Measurements from ENCODE around the gene ZNF830. TPM values are rescaled to one million over a fixed set of nuclear protein-coding genes. Genes with fewer than 3 reads are reported as not detected.

The ZNF830 gene
- total and polyA plus RNA-seq, 2 of the 13 experiments (the other 11 are each of a cell fraction or from before 2014, with no cell fraction given): 6.1 to 19.0 TPM

DNA sequence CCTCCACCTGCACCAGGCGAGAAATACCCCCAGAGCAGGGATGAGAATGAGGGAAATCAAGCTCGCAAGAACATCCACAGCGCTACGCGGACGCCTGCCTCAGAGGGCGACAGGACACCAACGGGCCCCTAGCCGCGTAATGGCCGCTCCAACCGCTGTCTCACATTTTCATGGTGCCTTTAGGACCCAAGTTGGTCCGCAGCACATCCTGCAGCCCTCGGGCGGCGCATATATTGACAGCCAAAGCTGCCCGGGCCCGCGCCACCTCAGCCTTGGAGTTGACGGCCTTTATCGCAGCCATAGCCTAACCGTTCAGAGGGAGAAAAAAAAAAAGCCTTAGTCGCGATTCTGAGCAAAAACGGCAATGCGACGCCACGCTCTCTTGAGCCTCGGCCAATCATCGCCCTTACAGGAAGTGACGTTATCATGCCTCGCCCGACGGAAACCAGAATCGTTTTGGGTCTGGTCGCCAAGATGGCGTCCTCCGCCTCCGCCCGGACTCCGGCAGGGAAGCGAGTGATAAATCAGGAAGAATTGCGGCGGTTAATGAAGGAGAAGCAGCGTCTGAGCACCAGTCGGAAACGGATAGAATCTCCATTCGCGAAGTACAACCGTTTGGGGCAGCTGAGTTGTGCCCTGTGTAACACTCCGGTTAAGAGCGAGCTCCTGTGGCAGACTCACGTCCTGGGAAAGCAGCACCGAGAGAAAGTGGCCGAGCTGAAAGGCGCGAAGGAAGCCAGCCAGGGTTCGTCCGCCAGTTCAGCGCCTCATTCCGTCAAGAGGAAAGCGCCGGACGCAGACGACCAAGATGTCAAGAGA, at the start of gene ZNF830, which contains the start of gene CCT6B (continued):
- TF ChIP-seq, protein P1, sequence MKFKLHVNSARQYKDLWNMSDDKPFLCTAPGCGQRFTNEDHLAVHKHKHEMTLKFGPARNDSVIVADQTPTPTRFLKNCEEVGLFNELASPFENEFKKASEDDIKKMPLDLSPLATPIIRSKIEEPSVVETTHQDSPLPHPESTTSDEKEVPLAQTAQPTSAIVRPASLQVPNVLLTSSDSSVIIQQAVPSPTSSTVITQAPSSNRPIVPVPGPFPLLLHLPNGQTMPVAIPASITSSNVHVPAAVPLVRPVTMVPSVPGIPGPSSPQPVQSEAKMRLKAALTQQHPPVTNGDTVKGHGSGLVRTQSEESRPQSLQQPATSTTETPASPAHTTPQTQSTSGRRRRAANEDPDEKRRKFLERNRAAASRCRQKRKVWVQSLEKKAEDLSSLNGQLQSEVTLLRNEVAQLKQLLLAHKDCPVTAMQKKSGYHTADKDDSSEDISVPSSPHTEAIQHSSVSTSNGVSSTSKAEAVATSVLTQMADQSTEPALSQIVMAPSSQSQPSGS (CRISPR knock-in tag; IDR thresholded peaks at IDR 0.05): no peak; the same call in 1 of the 2 replicates
- TF ChIP-seq ATF1 (CRISPR knock-in tag; IDR thresholded peaks at IDR 0.05) (peak; percentile 98), CHCHD3 (CRISPR knock-in tag; IDR thresholded peaks at IDR 0.05) (no peak), MEIS1 (CRISPR knock-in tag; IDR thresholded peaks at IDR 0.05; ENCODE audit: borderline replicate concordance) (no peak), STAG1 (CRISPR knock-in tag; IDR thresholded peaks at IDR 0.05) (0 out of 2 replicates have a peak, but pooled peaks have one; percentile 2), ZMAT3 (CRISPR knock-in tag; conservative IDR thresholded peaks at IDR 0.05) (peak; percentile 80; the same call in 1 of the 2 replicates), SNAI1 (CRISPR knock-in tag; IDR thresholded peaks at IDR 0.05; ENCODE audit: borderline replicate concordance) (no peak), THAP11 (CRISPR knock-in tag; IDR thresholded peaks at IDR 0.05) (peak; percentile 91), SMC3 (IDR thresholded peaks at IDR 0.05; ENCODE audit: low read length) (no peak), POGZ (CRISPR knock-in tag; IDR thresholded peaks at IDR 0.05) (peak; percentile 98)
- TF ChIP-seq, protein P2, sequence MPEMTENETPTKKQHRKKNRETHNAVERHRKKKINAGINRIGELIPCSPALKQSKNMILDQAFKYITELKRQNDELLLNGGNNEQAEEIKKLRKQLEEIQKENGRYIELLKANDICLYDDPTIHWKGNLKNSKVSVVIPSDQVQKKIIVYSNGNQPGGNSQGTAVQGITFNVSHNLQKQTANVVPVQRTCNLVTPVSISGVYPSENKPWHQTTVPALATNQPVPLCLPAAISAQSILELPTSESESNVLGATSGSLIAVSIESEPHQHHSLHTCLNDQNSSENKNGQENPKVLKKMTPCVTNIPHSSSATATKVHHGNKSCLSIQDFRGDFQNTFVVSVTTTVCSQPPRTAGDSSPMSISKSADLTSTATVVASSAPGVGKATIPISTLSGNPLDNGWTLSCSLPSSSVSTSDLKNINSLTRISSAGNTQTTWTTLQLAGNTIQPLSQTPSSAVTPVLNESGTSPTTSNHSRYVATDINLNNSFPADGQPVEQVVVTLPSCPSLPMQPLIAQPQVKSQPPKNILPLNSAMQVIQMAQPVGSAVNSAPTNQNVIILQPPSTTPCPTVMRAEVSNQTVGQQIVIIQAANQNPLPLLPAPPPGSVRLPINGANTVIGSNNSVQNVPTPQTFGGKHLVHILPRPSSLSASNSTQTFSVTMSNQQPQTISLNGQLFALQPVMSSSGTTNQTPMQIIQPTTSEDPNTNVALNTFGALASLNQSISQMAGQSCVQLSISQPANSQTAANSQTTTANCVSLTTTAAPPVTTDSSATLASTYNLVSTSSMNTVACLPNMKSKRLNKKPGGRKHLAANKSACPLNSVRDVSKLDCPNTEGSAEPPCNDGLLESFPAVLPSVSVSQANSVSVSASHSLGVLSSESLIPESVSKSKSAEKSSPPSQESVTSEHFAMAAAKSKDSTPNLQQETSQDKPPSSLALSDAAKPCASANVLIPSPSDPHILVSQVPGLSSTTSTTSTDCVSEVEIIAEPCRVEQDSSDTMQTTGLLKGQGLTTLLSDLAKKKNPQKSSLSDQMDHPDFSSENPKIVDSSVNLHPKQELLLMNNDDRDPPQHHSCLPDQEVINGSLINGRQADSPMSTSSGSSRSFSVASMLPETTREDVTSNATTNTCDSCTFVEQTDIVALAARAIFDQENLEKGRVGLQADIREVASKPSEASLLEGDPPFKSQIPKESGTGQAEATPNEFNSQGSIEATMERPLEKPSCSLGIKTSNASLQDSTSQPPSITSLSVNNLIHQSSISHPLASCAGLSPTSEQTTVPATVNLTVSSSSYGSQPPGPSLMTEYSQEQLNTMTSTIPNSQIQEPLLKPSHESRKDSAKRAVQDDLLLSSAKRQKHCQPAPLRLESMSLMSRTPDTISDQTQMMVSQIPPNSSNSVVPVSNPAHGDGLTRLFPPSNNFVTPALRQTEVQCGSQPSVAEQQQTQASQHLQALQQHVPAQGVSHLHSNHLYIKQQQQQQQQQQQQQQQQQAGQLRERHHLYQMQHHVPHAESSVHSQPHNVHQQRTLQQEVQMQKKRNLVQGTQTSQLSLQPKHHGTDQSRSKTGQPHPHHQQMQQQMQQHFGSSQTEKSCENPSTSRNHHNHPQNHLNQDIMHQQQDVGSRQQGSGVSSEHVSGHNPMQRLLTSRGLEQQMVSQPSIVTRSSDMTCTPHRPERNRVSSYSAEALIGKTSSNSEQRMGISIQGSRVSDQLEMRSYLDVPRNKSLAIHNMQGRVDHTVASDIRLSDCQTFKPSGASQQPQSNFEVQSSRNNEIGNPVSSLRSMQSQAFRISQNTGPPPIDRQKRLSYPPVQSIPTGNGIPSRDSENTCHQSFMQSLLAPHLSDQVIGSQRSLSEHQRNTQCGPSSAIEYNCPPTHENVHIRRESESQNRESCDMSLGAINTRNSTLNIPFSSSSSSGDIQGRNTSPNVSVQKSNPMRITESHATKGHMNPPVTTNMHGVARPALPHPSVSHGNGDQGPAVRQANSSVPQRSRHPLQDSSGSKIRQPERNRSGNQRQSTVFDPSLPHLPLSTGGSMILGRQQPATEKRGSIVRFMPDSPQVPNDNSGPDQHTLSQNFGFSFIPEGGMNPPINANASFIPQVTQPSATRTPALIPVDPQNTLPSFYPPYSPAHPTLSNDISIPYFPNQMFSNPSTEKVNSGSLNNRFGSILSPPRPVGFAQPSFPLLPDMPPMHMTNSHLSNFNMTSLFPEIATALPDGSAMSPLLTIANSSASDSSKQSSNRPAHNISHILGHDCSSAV (CRISPR knock-in tag; IDR thresholded peaks at IDR 0.05; ENCODE audit: borderline replicate concordance): no peak
- TF ChIP-seq, protein P3, sequence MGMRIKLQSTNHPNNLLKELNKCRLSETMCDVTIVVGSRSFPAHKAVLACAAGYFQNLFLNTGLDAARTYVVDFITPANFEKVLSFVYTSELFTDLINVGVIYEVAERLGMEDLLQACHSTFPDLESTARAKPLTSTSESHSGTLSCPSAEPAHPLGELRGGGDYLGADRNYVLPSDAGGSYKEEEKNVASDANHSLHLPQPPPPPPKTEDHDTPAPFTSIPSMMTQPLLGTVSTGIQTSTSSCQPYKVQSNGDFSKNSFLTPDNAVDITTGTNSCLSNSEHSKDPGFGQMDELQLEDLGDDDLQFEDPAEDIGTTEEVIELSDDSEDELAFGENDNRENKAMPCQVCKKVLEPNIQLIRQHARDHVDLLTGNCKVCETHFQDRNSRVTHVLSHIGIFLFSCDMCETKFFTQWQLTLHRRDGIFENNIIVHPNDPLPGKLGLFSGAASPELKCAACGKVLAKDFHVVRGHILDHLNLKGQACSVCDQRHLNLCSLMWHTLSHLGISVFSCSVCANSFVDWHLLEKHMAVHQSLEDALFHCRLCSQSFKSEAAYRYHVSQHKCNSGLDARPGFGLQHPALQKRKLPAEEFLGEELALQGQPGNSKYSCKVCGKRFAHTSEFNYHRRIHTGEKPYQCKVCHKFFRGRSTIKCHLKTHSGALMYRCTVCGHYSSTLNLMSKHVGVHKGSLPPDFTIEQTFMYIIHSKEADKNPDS (CRISPR knock-in tag; IDR thresholded peaks at IDR 0.05): no peak
